Smooth muscle cell (in vitro differentiated cells): ENCODE measurements around the gene SLC35F1. TPM values are rescaled to one million over a fixed set of nuclear protein-coding genes. Genes with fewer than 3 reads are reported as not detected.

Source experiments
- DNase-seq: peaks from one replicate; lab custom pipeline; 2025; ENCODE audit not compliant: unreplicated experiment; lab: John Stamatoyannopoulos, UW
- H2AFZ ChIP-seq: fragments of 200-600 bp; sonication (generic); 2 replicates; pipeline ENCODE4 v1.6.0; 2016; ENCODE audit warnings: antibody characterized with exemption, low read depth, mild to moderate bottlenecking
- H3F3A ChIP-seq: fragments of 200-600 bp; sonication (generic); 2 replicates; pipeline ENCODE4 v1.6.0; 2017; ENCODE audit warnings: antibody characterized with exemption, low read depth
- H3K27ac ChIP-seq: fragments of 200-600 bp; sonication (generic); 2 replicates; pipeline ENCODE4 v1.5.1; 2016; ENCODE audit warnings: low read depth, mild to moderate bottlenecking
- H3K27me3 ChIP-seq: fragments of 200-600 bp; sonication (generic); 2 replicates; pipeline ENCODE4 v1.6.1; 2016; ENCODE audit warnings: low read depth, mild to moderate bottlenecking
- H3K36me3 ChIP-seq: fragments of 200-600 bp; sonication (generic); 2 replicates; pipeline ENCODE4 v1.5.1; 2016; ENCODE audit warnings: low read depth
- H3K4me1 ChIP-seq: fragments of 200-600 bp; sonication (generic); 2 replicates; pipeline ENCODE4 v1.5.1; 2016; ENCODE audit warnings: low read depth
- H3K4me2 ChIP-seq: fragments of 200-600 bp; sonication (generic); 2 replicates; pipeline ENCODE4 v1.6.0; 2016; ENCODE audit warnings: mild to moderate bottlenecking
- H3K4me3 ChIP-seq: fragments of 200-600 bp; sonication (generic); 2 replicates; pipeline ENCODE4 v1.5.1; 2016; ENCODE audit warnings: mild to moderate bottlenecking
- H3K79me2 ChIP-seq: fragments of 200-600 bp; sonication (generic); 2 replicates; pipeline ENCODE4 v1.6.0; 2016; ENCODE audit warnings: low read depth, mild to moderate bottlenecking
- H3K9ac ChIP-seq: fragments of 200-600 bp; sonication (generic); 2 replicates; pipeline ENCODE4 v1.6.0; 2016; ENCODE audit warnings: low read depth
- H3K9me3 ChIP-seq: fragments of 200-600 bp; sonication (generic); replicated peaks from 2 replicates; pipeline ENCODE4 v1.5.1; 2016; ENCODE audit warnings: low read depth
- H4K20me1 ChIP-seq: fragments of 200-600 bp; sonication (generic); 2 replicates; pipeline ENCODE4 v1.6.0; 2016; ENCODE audit warnings: low read depth
- CTCF ChIP-seq: fragments of 200-600 bp; sonication (generic); IDR thresholded peaks from 2 replicates; pipeline ENCODE4 v1.5.1; 2017; ENCODE audit warnings: borderline replicate concordance, mild to moderate bottlenecking, antibody characterized with exemption; ENCODE audit not compliant: insufficient read depth, poor library complexity, severe bottlenecking
- WGBS: methylation state at CpG from one replicate; pipeline ENCODE4 v1.1.7; 2016; ENCODE audit warnings: low lambda C conversion rate; 5-methylcytosine and 5-hydroxymethylcytosine counted together
- polyA plus RNA-seq: library from polyadenylated mRNA; unstranded; fragments of >200 nt; fragmentation: Nextera tagmentation; extraction: Ambion mirVana; gene quantifications from 2 replicates; pipeline ENCODE4 v1.2.1, GENCODE V29; 2016
- total RNA-seq: library from RNA; depleted of rRNA; stranded (reverse); fragments of >200 nt; gene quantifications from 2 replicates; pipeline ENCODE4 v1.2.3, GENCODE V29; 2014

Gene SLC35F1
- total and polyA plus RNA-seq, 2 experiments from 2014 or later, result 0.05 to 0.09 TPM

- Histone ChIP-seq H3K4me3 (no peak overlapping the region), H3K4me2 (no peak overlapping the region), H3K9ac (no peak overlapping the region), H3K27ac (no peak overlapping the region), H2AFZ (no peak overlapping the region), H3K4me1 (peaks cover 12% of the 10 kb centered on the region), H3F3A (no peaks in the 10 kb centered on the region), H3K27me3 (no peaks in the 10 kb centered on the region), H3K9me3 (no peaks in the 10 kb centered on the region), H3K79me2 (no peaks in the 10 kb centered on the region), H3K36me3 (no peaks in the 10 kb centered on the region), H4K20me1 (no peaks in the 10 kb centered on the region)
- no peak for TF ChIP-seq CTCF
- no peak for DNase-seq
- WGBS, result 30% methylated on average over 3 of the region's 3 CpGs
Observed at GRCh38 chr6:117951783-117952182, 44.7 kb downstream of the SLC35F1 start.

- H3K4me3 ChIP-seq, result no peak overlapping the region
- H3K27ac ChIP-seq, result no peak overlapping the region
- H3F3A ChIP-seq, result no peaks in the 10 kb centered on the region
- no peaks in the 10 kb centered on the region for H3K9me3 ChIP-seq
- WGBS, result 87% methylated on average over 2 of the region's 2 CpGs
- peaks cover 8% of the 10 kb centered on the region for H3K4me1 ChIP-seq
- H4K20me1 ChIP-seq, result no peaks in the 10 kb centered on the region
- H3K9ac ChIP-seq, result no peak overlapping the region
- DNase-seq, result no peak
- H3K79me2 ChIP-seq, result no peaks in the 10 kb centered on the region
- no peak for TF ChIP-seq CTCF
- no peak overlapping the region for H3K4me2 ChIP-seq
- no peaks in the 10 kb centered on the region for H3K36me3 ChIP-seq
- no peak overlapping the region for H2AFZ ChIP-seq
- H3K27me3 ChIP-seq, result no peaks in the 10 kb centered on the region
Observed at GRCh38 chr6:117955684-117956256, 48.7 kb downstream of the SLC35F1 start.

- no peaks in the 10 kb centered on the region for H3F3A ChIP-seq
- H3K27ac ChIP-seq, result no peak overlapping the region
- 43% methylated on average over 5 of the region's 5 CpGs for WGBS
- no peaks in the 10 kb centered on the region for H4K20me1 ChIP-seq
- no peak overlapping the region for H2AFZ ChIP-seq
- no peaks in the 10 kb centered on the region for H3K36me3 ChIP-seq
- no peak for TF ChIP-seq CTCF
- H3K79me2 ChIP-seq, result no peaks in the 10 kb centered on the region
- H3K27me3 ChIP-seq, result no peaks in the 10 kb centered on the region
- H3K4me1 ChIP-seq, result peaks cover 9% of the 10 kb centered on the region
- H3K4me3 ChIP-seq, result no peak overlapping the region
- no peaks in the 10 kb centered on the region for H3K9me3 ChIP-seq
- no peak overlapping the region for H3K4me2 ChIP-seq
- no peak for DNase-seq
- no peak overlapping the region for H3K9ac ChIP-seq
Observed at GRCh38 chr6:117956386-117956785, 49.3 kb downstream of the SLC35F1 start.

- no peaks in the 10 kb centered on the region for H3K9me3 ChIP-seq
- no peak overlapping the region for H3K4me2 ChIP-seq
- H3K27me3 ChIP-seq, result no peaks in the 10 kb centered on the region
- H3K36me3 ChIP-seq, result no peaks in the 10 kb centered on the region
- no peak overlapping the region for H2AFZ ChIP-seq
- H3K79me2 ChIP-seq, result no peaks in the 10 kb centered on the region
- WGBS, result 95% methylated on average over 3 of the region's 3 CpGs
- no peaks in the 10 kb centered on the region for H4K20me1 ChIP-seq
- no peaks in the 10 kb centered on the region for H3F3A ChIP-seq
- TF ChIP-seq CTCF, result no peak
- H3K9ac ChIP-seq, result no peak overlapping the region
- H3K27ac ChIP-seq, result no peak overlapping the region
- no peak overlapping the region for H3K4me3 ChIP-seq
- peaks cover 6% of the 10 kb centered on the region for H3K4me1 ChIP-seq
- DNase-seq, result no peak
Observed at GRCh38 chr6:117958536-117958935, 51.5 kb downstream of the SLC35F1 start.
